IPS DF 6.9 (cell line): ENCODE results near the gene COL25A1.
A peak's percentile ranks its signal among the peaks of the same experiment; 100 is the strongest.
"Not testable (repeated sequence)": the region's sequence is repeated elsewhere in the genome, so short reads cannot be mapped to it uniquely, and the experiment has no call there.

Experiments
- DNase-seq: peaks from one replicate; pipeline ENCODE4 v3.0.0-alpha.2; 2013; ENCODE audit warnings: low read depth, low spot score
- H3K27ac ChIP-seq: one replicate; pipeline ENCODE4 v1.5.1; 2013; ENCODE audit warnings: low read length, control low read depth
- H3K27me3 ChIP-seq: 2 replicates; pipeline ENCODE4 v1.6.1; 2013; ENCODE audit warnings: mild to moderate bottlenecking, low read length; ENCODE audit not compliant: control insufficient read depth, insufficient read depth
- H3K36me3 ChIP-seq: 2 replicates; pipeline ENCODE4 v1.6.1; 2013; ENCODE audit warnings: low read length; ENCODE audit not compliant: control insufficient read depth, insufficient read depth
- H3K4me1 ChIP-seq: 2 replicates; pipeline ENCODE4 v1.6.1; 2013; ENCODE audit warnings: low read length; ENCODE audit not compliant: control insufficient read depth, insufficient read depth
- H3K4me3 ChIP-seq: 2 replicates; pipeline ENCODE4 v1.5.1; 2013; ENCODE audit warnings: mild to moderate bottlenecking, low read length
- H3K9me3 ChIP-seq: 2 replicates; pipeline ENCODE4 v1.6.1; 2013; ENCODE audit warnings: low read length, inconsistent platforms; ENCODE audit not compliant: control insufficient read depth, insufficient read depth
- WGBS: extraction: QIAGEN DNeasy Blood & Tissue Kit; methylation state at CpG from one replicate; pipeline ENCODE4 v1.1.7; 2013; ENCODE audit warnings: mixed read lengths, missing lambda C conversion rate; ENCODE audit not compliant: insufficient read length, insufficient coverage; 5-methylcytosine and 5-hydroxymethylcytosine counted together

COL25A1 gene

GRCh38 chr4:109007976-109008375, 294.5 kb downstream of the COL25A1 start:
- Histone ChIP-seq H3K4me1 (peaks cover 3% of the 10 kb centered on the region; the same call in 1 of the 2 replicates), H3K27ac (no peak overlapping the region), H3K27me3 (no peaks in the 10 kb centered on the region), H3K4me3 (no peak overlapping the region), H3K36me3 (no peaks in the 10 kb centered on the region), H3K9me3 (no peaks in the 10 kb centered on the region)
- peak; percentile 31 for DNase-seq
- WGBS: no CpG with 5 or more reads among the region's 2 CpGs

GRCh38 chr4:109005523-109005922, 296.9 kb downstream of the COL25A1 start:
- no CpG with 5 or more reads among the region's 1 CpG for WGBS
- H3K4me3 ChIP-seq: no peak overlapping the region
- peaks cover 3% of the 10 kb centered on the region; the same call in 1 of the 2 replicates for H3K4me1 ChIP-seq
- H3K9me3 ChIP-seq: no peaks in the 10 kb centered on the region
- no peak overlapping the region for H3K27ac ChIP-seq
- DNase-seq: no peak
- no peaks in the 10 kb centered on the region for H3K27me3 ChIP-seq
- no peaks in the 10 kb centered on the region for H3K36me3 ChIP-seq

GRCh38 chr4:109004418-109004817, 298.0 kb downstream of the COL25A1 start:
- Histone ChIP-seq H3K4me3 (no peak overlapping the region), H3K27ac (no peak overlapping the region), H3K9me3 (no peaks in the 10 kb centered on the region), H3K4me1 (peaks cover 3% of the 10 kb centered on the region; the same call in 1 of the 2 replicates), H3K36me3 (no peaks in the 10 kb centered on the region), H3K27me3 (no peaks in the 10 kb centered on the region)
- WGBS: no CpG with 5 or more reads among the region's 4 CpGs
- DNase-seq: no peak

- WGBS: no CpG with 5 or more reads among the region's 2 CpGs
- Histone ChIP-seq H3K36me3 (no peaks in the 10 kb centered on the region), H3K27ac (no peak overlapping the region), H3K9me3 (no peaks in the 10 kb centered on the region), H3K27me3 (no peaks in the 10 kb centered on the region), H3K4me3 (no peak overlapping the region), H3K4me1 (peaks cover 3% of the 10 kb centered on the region; the same call in 1 of the 2 replicates)
- no peak for DNase-seq
Observed at GRCh38 chr4:109003964-109004363, 298.5 kb downstream of the COL25A1 start.

- Histone ChIP-seq H3K36me3 (no peaks in the 10 kb centered on the region), H3K27me3 (no peaks in the 10 kb centered on the region), H3K4me1 (no peaks in the 10 kb centered on the region), H3K27ac (no peak overlapping the region), H3K4me3 (no peak overlapping the region), H3K9me3 (no peaks in the 10 kb centered on the region)
- DNase-seq: no peak
- WGBS: 100% methylated on average over 1 of the region's 5 CpGs
Observed at GRCh38 chr4:108991551-108992328, 310.7 kb downstream of the COL25A1 start.

- no peak overlapping the region for H3K27ac ChIP-seq
- no peak overlapping the region for H3K4me3 ChIP-seq
Observed at GRCh38 chr4:108988464-108989195, 313.8 kb downstream of the COL25A1 start.

GRCh38 chr4:108984495-108984894, 318.0 kb downstream of the COL25A1 start:
- H3K27me3 ChIP-seq, H3K9me3 ChIP-seq, H3K27ac ChIP-seq, H3K36me3 ChIP-seq, H3K4me3 ChIP-seq, DNase-seq, H3K4me1 ChIP-seq: not testable (repeated sequence)
- no CpG with 5 or more reads among the region's 30 CpGs for WGBS

More at GRCh38 chr4:108988464-108989195, 313.8 kb downstream of the COL25A1 start:
- Histone ChIP-seq H3K27me3 (no peaks in the 10 kb centered on the region), H3K9me3 (no peaks in the 10 kb centered on the region), H3K36me3 (no peaks in the 10 kb centered on the region), H3K4me1 (no peaks in the 10 kb centered on the region)
- no peak for DNase-seq
- WGBS: no CpG with 5 or more reads among the region's 5 CpGs

- DNase-seq: no peak
- Histone ChIP-seq H3K36me3 (no peaks in the 10 kb centered on the region), H3K4me1 (no peaks in the 10 kb centered on the region; the same call in 1 of the 2 replicates), H3K4me3 (no peak overlapping the region), H3K9me3 (no peaks in the 10 kb centered on the region), H3K27ac (no peak overlapping the region), H3K27me3 (no peaks in the 10 kb centered on the region)
- no CpG with 5 or more reads among the region's 6 CpGs for WGBS
Observed at GRCh38 chr4:108982402-108983185, 319.9 kb downstream of the COL25A1 start.

- DNase-seq: no peak
- Histone ChIP-seq H3K27me3 (no peaks in the 10 kb centered on the region), H3K4me3 (no peak overlapping the region), H3K27ac (no peak overlapping the region), H3K4me1 (no peaks in the 10 kb centered on the region; the same call in 1 of the 2 replicates), H3K9me3 (no peaks in the 10 kb centered on the region), H3K36me3 (no peaks in the 10 kb centered on the region)
- no CpG with 5 or more reads among the region's 10 CpGs for WGBS
Observed at GRCh38 chr4:108980455-108981239, 321.8 kb downstream of the COL25A1 start.
